ENCODE measurements around the gene GBE1. TPM values are rescaled to one million over a fixed set of nuclear protein-coding genes. Genes with fewer than 3 reads are reported as not detected.
"Not testable (repeated sequence)": the region's sequence is repeated elsewhere in the genome, so short reads cannot be mapped to it uniquely, and the experiment has no call there.

Gene GBE1
- total RNA-seq, 1 experiment from 2014 or later = 82.9 TPM

DNA sequence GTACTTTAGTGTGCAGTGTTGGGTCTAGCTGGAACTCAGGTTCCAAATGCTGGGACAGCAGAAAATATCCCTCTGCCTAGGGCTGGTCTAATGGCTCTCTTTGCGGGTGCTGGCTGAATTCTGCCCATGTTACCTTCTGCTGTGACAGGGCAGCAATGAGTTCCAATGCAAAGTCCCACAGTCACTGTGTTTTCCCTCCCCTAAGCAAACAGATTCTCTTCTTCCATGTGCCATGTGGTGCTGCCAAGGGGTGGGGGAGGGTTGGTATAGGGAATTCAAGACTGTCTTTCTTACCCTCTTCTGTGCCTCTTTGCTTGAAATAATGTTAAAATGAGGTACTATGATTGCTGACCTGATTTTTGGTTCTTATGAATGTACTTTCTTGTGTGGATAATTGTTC lies 229.6 kb downstream of the GBE1 start:
- no peak for DNase-seq (ENCODE audit: low spot score)

DNA sequence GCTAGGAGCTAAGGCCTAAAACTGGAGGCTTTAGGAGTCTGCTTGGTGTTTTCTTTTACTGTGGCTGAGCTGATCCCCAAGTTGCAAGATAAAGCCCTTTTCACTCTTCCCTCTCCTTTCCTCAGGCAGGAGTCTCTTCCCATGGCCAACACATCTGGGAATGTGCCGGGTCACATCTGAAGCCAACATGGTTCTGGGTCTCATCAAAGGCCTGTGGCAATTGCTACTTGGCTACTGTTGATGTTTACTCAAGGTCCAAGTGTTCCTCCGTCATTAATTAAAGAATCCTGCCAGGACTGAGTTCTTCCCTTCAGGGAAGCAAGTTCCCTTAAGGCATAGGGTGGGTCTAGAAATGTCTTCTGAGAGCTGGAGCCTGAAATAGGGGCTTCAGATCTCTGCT lies 230.2 kb downstream of the GBE1 start:
- no peak for DNase-seq (ENCODE audit: low spot score)

DNA sequence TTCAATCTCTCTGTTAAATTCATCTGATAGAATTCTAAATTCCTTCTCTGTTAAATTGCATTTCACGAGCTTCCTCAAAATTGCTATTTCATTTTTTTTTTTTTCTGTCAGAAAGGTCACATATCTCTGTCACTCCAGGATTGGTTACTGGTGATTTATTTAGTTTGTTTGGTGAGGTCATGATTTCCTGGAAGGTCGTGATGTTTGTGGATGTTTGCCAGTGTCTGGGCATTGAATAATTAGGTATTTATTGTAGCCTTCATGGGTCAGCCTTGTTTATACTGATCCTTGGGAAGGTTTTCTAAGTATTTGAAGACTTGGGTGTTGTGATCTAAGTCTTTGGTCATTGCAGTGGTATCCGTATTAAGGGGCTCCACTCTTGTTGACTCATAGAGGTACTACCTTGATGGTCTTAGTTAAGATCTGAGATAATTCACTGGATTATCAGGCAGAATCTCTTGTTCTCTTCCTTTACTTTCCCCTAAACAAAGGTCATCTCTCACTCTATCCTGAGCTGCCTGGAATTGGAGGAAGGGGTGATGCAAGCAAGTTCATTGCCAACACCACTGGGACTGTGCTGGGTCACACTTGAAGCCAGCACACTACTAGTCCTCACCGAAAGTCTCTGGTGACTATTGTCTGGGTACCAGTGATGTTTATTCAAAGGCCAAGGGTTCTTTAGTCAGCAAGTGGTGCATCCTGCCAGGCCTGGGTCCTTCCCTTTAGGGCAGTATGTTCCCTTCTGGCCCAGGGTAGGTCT lies 231.1 kb downstream of the GBE1 start:
- no peak for DNase-seq (ENCODE audit: low spot score)

DNA sequence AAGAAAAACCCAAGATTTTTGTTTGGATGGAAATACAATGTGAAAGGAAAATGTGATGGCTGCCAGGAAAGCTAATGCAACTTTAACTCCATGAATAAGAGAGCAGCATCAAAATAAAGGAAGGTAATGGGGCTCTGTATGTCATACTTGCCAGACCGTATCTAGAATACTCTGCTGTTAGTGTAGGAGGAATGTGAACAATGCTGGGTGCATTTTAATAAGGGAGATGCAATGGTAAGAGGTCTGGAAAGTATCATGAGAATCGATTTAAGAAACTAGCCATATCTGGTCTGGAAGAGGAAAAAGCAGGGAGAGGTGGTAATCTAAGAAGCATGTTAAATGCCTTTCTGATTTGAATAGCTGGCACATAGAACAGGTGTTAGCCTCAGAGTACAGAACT lies 239.6 kb downstream of the GBE1 start:
- DNase-seq (ENCODE audit: low spot score) = no peak

DNA sequence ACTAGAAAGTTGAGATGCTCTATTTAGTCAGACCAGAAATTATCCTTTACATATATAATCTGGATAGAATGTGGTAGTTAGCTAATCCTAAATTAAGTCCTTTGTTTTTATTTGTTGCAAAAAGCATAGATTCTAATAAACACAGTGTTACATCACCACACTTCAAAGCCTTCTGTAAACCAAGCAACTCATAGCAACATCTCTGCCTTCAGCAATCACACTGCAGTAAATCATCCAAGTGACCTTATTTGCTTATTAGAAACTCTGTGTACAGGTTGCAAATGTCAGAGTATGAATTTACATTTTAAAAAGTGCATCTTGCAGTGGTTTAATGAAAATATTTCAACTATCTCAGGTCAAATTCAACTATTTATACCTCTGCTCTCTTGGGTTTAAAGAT lies 242.5 kb downstream of the GBE1 start:
- DNase-seq (ENCODE audit: low spot score) = no peak

DNA sequence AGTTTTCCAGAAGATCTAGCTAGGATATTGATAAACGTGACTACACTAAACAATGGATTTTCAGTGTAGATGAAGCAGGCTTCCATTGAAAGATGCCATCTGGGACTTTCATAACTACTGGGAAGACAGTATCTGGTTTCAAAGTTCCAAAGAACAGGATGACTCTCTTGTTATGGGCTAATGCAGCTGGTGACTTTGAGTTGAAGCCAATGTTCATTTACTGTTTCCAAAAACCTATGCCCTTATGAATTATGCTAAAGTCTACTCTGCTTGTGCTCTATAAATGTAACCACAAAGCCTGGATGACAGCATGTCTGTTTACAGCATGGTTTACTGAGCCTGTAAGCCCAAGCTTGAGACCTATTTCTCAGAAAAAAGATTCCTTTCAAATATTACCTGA lies 245.4 kb downstream of the GBE1 start:
- no peak for DNase-seq (ENCODE audit: low spot score)

DNA sequence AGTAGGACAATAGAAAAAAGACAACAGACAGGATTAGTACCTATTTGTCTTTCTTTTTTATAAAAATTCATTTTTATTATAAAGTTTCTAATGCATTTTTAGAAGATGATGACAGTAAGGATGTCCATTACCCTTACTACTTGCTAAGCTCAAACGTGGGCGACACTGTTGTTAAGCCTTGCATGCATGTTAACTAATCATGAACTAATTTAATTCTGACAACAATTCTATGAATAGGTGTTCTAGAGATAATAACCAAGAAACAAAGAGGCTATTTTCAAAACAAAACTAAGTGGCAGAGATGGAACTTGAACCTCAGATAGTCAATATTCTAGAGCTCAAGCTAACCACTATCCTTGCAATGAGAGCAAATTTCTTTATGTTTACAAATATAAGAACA lies 247.9 kb downstream of the GBE1 start:
- no peak for DNase-seq (ENCODE audit: low spot score)

DNA sequence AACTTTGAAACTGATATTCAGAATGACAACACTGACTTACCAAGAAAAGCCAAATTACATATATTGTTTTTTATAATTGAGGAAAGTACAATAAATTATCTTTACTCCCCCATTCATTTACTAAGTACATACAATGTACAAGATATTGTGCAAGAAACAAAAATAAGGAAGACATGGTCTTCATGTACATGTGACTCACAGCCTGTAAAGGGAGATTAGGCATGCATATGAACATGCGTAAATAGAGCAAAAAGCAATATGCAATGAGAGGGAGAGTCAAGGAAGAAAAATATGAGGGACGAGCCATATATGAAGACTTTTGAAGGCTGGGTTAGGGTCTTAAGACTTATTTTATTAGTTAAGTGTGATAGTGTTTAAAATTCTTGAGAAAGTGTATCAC lies 258.4 kb downstream of the GBE1 start:
- no peak for DNase-seq (ENCODE audit: low spot score)

DNA sequence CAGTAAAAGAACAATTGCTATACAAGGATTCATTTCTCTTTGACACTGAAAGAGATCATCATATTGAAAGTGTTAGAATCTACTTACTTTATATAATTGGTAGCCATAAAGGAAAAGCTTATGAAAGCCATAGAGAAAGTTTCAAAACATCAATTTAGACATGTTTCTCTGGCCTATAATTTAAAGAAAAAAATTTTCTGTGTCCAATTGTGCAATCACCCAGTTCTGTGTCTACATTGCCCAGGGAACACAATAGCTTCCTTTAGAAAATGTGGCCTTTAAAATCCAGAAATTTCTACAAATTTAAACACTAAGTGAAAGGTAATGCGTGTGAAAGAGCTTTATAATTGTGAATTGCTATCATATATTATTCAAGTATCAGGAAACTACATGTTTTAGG lies 259.2 kb downstream of the GBE1 start:
- no peak for DNase-seq (ENCODE audit: low spot score)

DNA sequence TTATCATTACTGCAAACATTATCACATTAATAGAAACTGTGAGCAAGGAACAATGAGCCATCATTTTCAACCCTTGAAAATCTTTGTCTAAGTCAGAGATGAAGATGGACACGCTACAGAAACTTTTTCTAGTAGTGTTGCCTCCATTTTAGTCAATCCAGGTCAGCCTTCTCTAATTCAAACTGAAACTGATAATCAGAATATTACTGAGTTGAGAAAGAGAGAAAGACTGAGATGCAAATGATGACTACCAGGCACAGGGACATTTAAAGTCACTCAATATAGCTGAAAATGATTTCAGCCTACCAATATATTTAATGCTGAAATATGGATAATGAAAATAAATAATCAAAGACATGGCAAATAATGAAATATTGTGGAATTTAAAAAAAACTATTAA lies 261.4 kb downstream of the GBE1 start:
- no peak for DNase-seq (ENCODE audit: low spot score)

DNA sequence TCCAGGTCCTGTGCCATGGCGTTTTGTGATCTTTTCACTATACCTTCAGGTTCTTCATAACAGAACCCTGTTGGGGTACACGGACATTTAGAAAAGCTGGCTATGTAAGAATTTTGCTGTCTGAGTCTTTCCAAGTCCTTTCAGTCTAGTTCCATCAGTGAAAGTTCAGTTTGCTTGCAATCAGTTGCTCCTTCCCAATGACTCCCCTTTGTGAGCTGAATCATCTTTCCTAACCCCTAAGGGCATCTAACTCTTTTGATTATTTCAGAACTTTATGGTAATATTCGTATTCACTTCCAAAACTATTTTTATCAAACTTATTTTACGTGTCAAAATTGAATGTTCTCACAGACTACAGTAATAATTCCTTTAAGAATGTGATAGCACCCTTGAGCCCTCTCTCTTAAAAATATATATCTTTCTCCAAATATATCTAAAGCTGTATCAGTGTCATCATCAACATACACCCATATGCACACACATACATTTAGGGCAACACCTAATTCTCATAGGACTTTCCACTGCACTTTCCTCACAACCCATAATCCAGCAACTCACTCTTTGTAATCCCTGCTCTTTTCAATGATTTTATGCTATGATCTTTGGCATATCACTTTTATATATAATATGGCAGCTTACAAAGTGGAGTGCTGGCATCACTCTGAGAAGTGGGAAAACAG lies 263.7 kb downstream of the GBE1 start:
- no peak for DNase-seq (ENCODE audit: low spot score)

DNA sequence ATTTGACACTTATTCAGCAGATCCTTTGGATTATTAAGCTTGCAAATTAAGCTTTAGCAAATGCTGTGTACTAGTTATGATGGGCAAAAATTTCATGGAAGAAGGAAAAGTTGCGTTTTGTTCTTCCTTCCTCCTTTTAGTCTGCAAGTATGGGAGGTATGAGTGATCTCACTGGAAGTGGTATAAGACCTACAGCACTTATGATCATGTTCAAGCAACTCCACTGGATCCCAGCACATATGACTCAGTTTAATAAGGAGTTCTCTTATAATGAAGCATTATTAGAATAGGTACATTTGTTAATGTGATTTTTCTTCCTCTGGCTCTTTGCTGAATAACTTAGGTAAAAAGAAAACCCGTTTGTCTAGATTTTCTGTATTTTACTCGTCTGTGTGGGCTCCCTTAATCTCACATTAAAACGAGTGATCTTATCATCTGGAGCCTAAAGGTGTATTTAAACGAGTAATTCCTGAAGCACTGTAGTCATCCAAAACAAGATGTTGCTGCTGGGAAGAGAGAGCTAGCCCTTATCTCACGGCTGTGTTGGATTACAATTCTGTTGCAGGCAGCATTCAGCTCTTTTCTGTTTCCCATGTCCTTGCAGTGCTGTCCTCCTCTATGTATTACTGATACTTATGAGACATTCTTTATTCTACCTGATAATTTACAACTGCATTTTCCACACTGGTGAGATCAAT lies 264.9 kb downstream of the GBE1 start:
- DNase-seq (ENCODE audit: low spot score) = no peak

DNA sequence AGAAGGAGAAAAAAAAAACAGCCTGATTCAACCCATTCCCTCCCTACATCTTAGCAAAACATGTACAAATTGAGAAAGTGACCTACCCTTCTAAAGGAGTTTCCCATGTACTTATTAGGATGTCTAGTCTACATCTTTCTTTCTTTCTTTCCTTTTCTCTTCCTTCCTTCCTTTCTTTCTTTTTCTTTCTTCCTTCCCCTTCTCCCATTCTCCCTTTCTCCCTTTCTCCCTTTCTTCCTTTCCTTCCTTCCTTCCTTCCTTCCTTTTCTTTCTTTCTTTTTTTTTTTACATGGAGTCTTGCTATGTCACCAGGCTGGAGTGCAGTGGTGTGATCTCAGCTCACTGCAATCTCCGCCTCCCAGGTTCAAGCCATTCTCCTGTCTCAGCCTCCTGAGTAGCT lies 269.0 kb downstream of the GBE1 start:
- DNase-seq (ENCODE audit: low spot score) = not testable (repeated sequence)

DNA sequence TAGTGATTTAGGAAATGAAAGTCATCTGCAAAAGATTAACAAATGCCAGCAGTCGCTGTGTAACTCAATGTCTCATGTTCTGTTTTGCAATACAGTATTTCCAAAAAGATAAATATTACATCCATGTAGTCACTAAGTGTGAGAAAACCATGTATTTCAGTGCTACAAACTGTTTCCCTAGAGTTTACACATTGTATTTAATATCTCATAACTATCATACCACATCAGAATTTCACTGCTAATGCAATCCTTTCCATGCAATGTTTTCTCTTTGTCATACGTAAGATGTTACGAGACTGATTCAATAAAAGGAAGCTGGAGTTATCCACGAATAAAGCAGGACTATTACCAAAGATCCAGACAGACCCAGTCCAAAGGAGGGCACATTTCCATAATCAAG lies 269.4 kb downstream of the GBE1 start:
- DNase-seq (ENCODE audit: low spot score) = no peak

DNA sequence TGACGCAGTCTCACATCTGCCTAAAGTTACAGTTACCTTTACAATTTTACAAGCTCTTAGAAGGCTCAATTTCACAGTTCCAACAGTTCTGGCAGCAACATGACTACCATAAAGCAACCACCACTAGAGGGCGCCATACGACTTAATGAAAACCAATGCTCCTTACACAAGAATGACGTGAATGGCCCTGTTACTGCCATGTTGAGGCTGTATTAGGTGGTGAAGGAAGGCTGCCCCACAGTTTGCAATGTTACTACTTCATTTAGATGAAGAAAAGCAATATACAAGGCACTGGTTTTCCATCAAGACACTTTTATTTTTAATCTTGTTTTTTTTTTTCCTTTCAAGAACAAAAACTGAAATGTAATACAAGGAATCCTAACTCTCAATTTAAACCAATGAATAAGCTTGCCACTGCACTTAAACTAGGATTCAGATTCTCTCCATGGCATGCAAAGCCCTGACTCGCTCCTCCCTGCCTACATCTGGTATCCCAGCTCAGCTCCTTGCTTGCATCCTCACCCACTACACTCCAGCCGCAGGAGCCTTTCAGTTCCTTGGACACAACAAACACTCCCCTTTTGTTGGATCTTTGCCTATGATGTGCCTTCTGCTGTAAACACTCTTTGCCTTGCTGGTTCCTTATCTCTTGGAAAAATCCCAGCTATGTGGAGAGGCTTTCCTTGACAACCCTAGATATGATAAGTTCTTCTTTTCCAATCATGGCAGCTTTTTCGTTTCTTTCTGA lies 270.7 kb downstream of the GBE1 start:
- DNase-seq (ENCODE audit: low spot score) = peak; percentile 88

DNA sequence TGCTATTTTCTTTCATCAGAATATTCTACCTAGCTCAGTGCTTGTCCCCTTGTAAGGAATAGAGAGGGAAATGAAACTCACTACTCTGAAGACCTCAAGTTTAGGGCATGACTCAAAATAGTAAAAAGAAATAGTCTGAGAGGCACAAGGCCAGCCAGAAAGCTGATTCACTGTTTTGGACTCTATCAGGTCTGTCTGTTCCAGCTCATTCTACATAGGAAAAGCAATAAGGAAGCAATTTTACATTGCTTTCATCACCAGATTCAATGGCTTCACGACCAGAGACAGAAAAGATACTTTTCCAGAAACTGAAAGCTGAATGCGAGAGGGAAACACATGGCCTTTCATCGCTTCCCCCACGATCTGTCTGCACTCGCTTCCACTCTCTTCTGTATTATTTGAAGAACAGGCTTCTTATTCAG lies 276.0 kb downstream of the GBE1 start:
- DNase-seq (ENCODE audit: low spot score) = no peak

DNA sequence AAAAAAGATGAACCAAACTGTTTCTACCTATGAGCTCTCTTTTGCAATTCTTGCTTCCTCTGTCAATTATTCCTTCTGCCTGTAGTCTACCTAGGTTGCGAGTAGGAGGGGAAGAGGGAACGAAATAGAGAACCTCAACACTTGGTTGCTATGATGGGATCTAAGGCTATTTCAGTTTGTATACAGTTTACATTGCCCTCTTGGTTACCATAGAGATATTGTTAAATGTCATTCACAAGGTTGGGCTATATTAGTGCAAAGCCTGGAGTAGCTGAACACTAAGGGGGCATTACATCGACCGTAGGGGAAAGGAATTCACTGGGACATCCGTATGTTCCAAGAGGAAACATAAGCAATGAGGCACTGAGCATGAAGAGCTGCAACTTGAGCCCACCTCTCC lies 276.9 kb downstream of the GBE1 start:
- DNase-seq (ENCODE audit: low spot score) = no peak

DNA sequence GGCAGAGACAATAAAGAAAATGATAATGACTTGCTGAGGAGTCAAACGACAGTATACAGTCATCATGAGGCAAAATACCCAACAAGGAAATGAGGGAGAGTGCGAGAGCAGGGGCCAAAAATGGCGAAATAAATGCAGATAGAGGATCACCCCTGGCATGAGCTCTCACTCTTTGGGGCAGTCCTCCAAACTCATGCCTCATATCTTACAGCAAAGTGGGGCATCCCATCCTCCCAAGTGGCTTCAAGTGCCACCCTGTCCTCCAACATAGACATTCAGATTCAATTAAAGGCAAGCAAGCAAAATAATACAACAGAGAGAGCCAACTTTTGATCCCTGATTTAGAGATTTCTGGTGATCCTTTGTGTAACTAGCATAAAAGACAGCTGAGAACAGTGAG lies 278.4 kb downstream of the GBE1 start:
- no peak for DNase-seq (ENCODE audit: low spot score)

DNA sequence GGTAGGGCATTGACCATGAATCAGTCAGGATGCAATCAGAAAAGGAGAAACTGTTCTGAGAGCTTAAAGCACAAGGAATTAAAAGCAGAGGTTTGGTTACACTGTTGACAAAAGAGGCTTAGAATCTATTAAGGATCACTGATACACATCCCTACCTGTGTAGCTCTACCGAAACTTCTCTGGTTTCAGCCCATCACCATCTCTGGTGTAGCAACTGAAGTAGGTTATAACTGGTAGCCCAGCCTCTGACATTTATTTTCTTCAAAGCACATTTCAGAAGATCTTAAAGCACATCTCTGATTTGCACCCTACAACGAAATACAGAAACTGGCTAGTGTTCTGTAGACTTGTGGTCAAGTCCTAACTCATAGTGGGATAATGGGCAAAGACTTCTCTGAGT lies 283.7 kb downstream of the GBE1 start:
- DNase-seq (ENCODE audit: low spot score) = no peak

DNA sequence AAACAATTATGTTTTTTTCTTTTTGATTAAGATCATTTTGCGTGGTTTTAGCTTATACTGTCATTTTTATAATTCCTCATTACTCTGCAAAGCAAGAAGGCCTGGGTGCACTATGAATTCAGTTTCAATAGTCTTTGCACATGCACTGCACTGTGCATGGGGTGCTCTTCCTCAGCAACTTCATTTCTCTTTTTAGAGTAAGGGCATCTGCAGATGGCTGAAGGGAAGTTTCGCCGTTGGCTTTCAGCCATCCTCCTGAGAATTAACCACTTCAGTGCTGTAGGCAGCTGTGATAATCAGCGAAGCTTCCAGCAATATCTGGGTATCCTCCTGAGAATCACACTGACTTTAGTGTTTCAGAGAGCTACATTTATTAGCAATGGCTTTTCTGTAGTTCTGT lies 284.8 kb downstream of the GBE1 start:
- DNase-seq (ENCODE audit: low spot score) = no peak

DNA sequence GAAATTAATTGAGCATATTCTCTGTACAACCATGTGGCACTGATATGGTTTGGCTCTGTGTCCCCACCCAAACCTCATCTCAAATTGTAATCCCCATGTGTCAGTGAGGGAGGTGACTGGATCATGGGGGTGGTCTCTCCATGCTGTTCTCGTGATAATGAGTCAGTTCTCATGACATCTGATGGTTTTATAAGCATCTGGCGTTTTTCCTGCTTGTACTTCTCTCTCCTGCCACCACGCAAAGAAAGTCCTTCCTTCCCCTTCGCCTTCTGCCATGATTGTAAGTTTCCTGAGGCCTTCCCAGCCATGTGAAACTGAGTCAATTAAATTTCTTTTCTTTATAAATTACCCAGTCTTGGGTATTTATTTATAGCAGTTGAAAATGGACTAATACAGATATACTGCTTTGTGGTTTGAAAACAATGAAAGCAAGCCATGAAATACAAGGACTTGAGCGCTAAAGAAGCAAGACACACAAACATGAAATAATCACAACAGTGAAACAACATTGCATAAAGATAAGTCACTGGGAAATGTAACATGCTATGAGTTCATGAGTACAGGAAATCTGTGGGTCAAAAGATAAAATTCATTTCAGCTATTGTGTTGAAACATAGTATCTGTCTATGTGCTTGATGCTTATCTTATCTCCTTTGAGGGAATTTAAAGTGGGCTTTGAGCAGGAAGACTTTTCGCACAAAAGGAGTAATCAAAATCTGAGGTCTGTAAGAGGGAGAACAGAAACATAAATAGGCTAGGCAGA lies 288.7 kb downstream of the GBE1 start:
- DNase-seq (ENCODE audit: low spot score) = no peak

Data from A172 (cell line).